ENCODE data around the gene ALKBH7.
"Not testable (repeated sequence)": the region's sequence is repeated elsewhere in the genome, so short reads cannot be mapped to it uniquely, and the experiment has no call there.

The ALKBH7 gene

GRCh38 chr19:6373096-6373812 lies 660 bp downstream of the ALKBH7 start:
- DNase-seq, result peak; percentile 99

GRCh38 chr19:6373813-6374108 lies 1.2 kb downstream of the ALKBH7 start:
- DNase-seq, result no peak

GRCh38 chr19:6374161-6374709 lies 1.6 kb downstream of the ALKBH7 start:
- DNase-seq, result no peak

- DNase-seq, result no peak
These were observed 2.3 kb downstream of the ALKBH7 start for GRCh38 chr19:6374711-6375410.

GRCh38 chr19:6375411-6376010 lies 2.9 kb downstream of the ALKBH7 start, which contains the start of gene PSPN:
Gene PSPN (minus strand): TSS chr19:6375933. CDS start chr19:6375849, 84 bp downstream.
- DNase-seq, result no peak

- no peak for DNase-seq
These were observed 4.1 kb downstream of the ALKBH7 start for GRCh38 chr19:6376512-6377190.

GRCh38 chr19:6378041-6378440 lies 5.4 kb downstream of the ALKBH7 start:
- no peak for DNase-seq

GRCh38 chr19:6378486-6378885 lies 5.9 kb downstream of the ALKBH7 start:
- no peak for DNase-seq

- no peak for DNase-seq
These were observed 7.2 kb downstream of the ALKBH7 start for GRCh38 chr19:6379744-6380143.

GRCh38 chr19:6381030-6381750 lies 8.6 kb downstream of the ALKBH7 start:
- DNase-seq, result no peak

- no peak for DNase-seq
These were observed 10.6 kb downstream of the ALKBH7 start for GRCh38 chr19:6383188-6383587.

GRCh38 chr19:6384381-6384780 lies 11.8 kb downstream of the ALKBH7 start:
- DNase-seq, result no peak

- no peak for DNase-seq
These were observed 14.8 kb downstream of the ALKBH7 start for GRCh38 chr19:6387372-6387771.

GRCh38 chr19:6392221-6393073 lies 19.9 kb downstream of the ALKBH7 start:
- DNase-seq, result no peak

GRCh38 chr19:6393074-6393982 lies 20.7 kb downstream of the ALKBH7 start, which contains the start of gene GTF2F1:
Gene GTF2F1 (minus strand): TSS chr19:6393164. CDS start chr19:6392995, 169 bp downstream.
- DNase-seq, result peak; percentile 94

- DNase-seq, result peak; percentile 79
These were observed 21.4 kb downstream of the ALKBH7 start for GRCh38 chr19:6393983-6394412.

- no peak for DNase-seq
These were observed 22.2 kb downstream of the ALKBH7 start for GRCh38 chr19:6394831-6395230.

GRCh38 chr19:6396305-6396704 lies 23.7 kb downstream of the ALKBH7 start:
- no peak for DNase-seq

- not testable (repeated sequence) for DNase-seq
These were observed 27.7 kb downstream of the ALKBH7 start for GRCh38 chr19:6400062-6400944.

Measured in activated naive CD4-positive, alpha-beta T cell treated with anti-CD3 and anti-CD28 coated beads, Interleukin-2, amount 50 U/mL, for 16 hours (primary cell).